HG03095 (cell line): ENCODE measurements around the gene ATXN7L3.

Experiments
- ATAC-seq: cut with Tn5 transposase; IDR thresholded peaks from one replicate; pipeline ENCODE4 v1.9.1; 2021; ENCODE audit warnings: moderate library complexity; ENCODE audit not compliant: unreplicated experiment

ATXN7L3 gene

GRCh38 chr17:44203731-44204440 lies 4.2 kb upstream of the ATXN7L3 start:
- no peak for ATAC-seq

- ATAC-seq = no peak
Observed at GRCh38 chr17:44202756-44203155, 3.1 kb upstream of the ATXN7L3 start.

DNA sequence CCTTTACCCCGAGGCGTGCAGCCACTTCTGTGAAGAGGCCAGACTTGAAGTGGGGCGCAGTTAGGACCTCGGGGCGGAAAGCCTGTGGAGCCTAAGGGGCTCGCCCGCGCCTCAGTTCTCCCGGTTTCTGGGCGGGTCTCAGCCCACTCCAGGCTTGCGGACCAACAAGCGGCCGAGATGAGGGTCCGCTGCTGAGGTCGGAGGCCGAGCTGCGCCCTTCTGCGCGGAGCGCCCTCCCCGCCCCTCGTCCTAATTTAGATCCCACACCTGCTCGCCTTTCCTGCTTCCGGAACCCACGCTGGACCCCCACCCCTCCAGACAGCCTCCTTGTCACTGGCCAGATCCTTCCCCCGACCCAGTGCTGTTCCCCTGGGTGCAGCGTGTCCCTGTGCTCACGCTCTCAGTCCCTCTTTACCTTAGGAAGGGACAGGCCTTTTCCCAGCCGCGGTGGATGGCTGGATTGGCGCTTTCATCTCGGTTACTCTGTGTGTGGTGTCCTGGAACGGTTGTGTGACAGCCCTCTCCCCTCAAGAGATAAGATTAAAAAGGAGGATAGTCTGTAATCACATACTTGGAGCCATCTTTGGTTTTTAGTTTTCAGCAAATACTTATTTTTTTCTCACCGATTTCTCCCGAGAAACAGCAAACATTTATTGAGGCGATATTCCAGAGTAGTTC lies 933 bp upstream of the ATXN7L3 start:
- ATAC-seq = no peak

DNA sequence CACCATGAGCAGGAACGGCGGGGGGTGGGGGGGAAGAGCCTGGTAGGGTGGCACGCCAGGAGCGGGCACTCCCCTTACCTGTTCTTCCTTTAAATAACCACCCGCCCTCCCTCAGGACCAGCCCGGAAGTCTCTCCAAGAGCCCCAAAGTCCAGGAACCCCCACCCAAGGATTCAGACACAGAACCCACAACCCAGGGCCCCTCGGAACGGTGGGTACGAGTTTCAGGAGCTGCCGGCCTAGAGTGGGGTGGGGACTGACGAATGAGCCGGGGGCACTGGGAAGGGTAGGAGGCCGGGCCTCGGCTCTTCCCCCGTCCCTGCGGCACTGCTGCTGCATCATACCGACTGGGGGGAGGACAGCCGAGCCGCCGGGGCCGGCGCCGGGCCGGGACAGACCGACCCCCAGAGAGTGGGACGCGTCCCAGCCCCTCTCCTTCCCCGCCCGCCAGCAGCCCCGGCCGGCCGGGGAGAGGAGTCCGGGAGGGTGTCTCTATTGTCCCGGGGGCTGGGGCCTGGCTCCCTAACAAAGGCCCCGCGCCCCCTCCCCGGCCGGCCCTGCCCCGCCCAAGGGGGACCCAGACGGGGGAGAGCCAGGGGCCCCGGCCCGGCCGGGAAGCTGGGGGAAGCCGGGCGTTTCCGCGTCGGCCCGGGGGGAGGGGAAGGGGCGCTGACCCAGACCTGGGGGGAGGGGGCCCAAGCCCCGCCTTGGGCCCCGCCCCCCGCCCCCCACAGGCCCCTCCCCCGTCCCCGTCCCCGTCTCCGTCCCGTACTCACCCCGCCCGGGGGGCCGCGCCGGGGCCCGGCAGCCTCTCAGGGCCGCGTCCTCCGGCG lies 747 bp downstream of the ATXN7L3 start:
- peak; percentile 13 for ATAC-seq

- no peak for ATAC-seq
Observed at GRCh38 chr17:44197980-44198720, 1.5 kb downstream of the ATXN7L3 start.

- ATAC-seq = no peak
Observed at GRCh38 chr17:44197107-44197506, 2.6 kb downstream of the ATXN7L3 start.

DNA sequence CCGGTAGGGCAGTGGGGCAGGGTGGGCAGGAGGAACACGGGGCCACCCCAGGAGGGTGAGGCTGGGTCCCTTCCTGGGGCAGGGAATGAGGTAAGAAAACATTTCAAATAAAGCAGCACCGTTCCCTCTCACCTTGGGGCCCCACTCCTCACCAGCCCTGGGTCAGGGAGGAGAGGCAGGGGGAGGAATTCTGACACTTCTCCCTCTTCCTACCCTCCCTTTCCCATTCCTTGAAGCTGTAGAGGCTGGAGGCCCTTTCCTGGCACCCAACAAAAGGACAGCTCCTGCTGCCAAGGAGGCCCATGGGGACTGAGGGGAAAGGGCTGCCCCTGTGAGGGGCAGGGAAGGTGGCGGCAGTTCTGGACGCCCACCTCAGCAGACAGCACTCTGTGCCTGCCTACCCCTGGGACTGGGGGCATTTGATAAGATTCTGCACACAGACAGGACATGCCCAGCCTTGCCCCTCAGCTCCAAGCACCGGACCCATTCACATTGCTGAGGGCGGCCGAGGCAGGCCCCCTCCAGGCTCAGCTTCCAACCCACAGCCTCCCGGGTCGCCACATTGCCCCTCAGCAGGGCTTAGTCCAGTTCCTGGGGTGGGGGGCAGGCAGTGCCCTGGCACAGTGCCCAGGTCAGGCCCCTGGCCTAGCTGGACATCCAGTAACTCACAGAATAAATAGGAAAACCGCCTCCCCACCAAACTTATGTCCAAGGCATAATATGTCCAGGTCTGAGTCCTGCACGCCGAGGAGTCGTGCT lies 6.2 kb downstream of the ATXN7L3 start:
- no peak for ATAC-seq

DNA sequence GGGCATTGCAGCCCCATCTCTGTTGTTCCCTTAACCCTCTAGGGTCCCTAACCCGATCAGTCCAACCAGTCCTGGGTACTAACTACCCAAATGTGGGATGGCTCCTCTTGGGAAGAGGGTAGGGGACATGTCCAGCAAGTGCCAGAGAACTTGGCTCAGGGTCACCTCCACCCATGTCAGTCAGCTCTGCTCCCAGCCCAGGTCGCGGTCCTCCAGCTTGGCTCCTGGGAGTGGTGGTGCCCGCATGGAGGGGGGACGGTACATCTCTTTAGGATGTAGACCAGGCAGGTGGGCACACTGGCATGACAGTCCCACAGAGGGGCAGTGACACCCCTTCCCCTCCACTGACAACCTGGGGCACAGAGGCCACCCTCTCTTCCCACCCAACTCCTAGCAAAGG lies 6.9 kb downstream of the ATXN7L3 start:
- no peak for ATAC-seq

DNA sequence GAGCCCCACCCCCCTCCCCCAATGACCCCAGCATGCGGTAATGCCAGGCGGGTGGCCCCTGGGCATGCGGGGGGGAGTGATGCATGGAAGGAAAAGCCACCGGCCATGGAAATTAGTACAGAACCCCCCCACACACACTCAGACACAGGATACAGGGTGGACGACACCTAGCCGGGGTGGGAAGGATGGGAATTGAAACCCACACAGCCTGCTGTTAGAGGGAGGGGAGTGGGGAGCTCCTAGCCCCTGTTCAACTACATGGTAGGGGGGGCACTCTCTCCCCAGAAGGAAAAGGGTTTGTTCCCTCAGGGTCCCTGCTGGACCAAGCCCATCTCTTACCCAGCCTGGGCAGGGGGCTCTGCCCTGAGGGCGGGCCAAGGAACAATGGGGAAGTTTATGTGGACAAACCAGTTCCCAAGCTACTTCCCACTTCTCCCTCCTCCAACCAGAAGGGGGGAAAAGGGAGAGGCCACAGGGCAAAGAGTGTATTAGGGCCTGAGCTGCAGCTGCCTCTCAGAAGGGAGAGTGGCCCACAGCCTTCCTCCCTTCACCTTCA lies 7.7 kb downstream of the ATXN7L3 start:
- no peak for ATAC-seq

GRCh38 chr17:44191369-44191768 lies 8.3 kb downstream of the ATXN7L3 start:
- no peak for ATAC-seq

DNA sequence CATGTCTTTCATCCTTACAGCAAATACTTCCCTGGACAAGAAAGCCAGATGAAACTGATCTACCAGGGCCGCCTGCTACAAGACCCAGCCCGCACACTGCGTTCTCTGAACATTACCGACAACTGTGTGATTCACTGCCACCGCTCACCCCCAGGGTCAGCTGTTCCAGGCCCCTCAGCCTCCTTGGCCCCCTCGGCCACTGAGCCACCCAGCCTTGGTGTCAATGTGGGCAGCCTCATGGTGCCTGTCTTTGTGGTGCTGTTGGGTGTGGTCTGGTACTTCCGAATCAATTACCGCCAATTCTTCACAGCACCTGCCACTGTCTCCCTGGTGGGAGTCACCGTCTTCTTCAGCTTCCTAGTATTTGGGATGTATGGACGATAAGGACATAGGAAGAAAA lies 9.2 kb downstream of the ATXN7L3 start:
- ATAC-seq = no peak

GRCh38 chr17:44188576-44189403 lies 10.9 kb downstream of the ATXN7L3 start:
- ATAC-seq = no peak

DNA sequence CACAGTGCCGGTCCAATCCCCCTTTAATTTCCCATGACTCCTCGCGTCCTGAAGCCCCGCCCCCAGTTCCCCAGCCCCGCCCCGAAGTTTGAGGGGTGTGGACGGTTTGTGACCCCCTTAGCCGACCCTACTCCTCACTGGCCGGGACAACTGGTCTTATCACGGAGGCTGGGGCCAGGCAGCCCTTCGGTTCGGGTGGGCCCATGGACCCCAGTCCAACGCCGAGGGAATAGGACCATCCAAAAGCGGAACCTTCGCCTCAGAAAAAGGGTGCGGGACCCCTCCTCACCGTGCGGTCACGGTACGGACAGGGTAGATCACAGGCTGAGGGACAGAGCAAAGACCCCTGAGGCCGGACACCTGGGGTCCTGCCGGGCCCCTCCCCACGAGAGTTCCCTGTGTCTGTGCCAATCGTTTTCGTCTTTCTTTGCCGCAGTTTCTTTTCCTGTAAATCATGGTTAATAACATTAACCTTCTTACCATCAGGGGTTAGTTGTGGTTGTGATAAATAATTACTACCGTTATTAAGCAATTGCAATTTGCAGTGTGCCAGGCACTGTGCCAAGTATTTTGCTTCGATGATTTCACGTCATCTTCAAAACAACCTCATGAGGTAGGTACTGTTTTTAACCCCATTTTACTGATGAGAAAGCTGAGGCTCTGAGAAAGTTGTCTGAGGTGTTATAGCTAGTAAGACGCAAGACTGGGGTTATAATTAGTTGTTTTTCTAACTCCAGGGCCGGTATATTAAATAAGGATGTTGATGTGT lies 12.4 kb downstream of the ATXN7L3 start:
- ATAC-seq = peak; percentile 29

- peak; percentile 73 for ATAC-seq
Observed at GRCh38 chr17:44186307-44187130, 13.2 kb downstream of the ATXN7L3 start, which contains the start of gene TMUB2. Gene TMUB2, plus strand, starts transcription at chr17:44186972. Its CDS starts 737 bp downstream, at chr17:44187709.

DNA sequence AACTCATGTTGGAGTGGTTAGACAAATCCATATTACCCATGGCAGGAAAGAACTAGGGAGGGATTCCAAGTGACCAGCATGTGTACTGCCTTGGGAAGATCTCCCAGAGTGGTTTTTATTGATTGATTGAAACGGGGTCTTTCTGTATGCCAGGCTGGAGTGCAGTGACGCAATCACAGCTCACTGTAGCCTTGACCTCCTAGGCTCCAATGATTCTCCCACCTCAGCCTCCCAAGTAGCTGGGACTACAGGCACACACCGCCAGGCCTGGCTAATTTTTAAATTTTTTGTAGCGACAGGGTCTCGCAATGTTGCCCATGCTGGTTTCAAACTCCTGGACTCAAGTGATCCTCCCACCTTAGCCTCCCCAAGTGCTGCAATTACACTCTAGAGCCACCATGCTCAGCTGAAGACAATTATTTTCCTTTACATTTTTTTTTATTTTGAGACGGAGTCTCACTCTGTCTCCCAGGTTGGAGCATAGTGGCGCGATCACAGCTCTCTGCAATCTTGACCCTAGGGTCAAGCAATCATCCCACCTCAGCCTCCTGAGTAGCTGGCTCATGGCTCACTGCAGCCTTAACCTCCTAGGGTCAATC lies 15.4 kb downstream of the ATXN7L3 start:
- no peak for ATAC-seq

DNA sequence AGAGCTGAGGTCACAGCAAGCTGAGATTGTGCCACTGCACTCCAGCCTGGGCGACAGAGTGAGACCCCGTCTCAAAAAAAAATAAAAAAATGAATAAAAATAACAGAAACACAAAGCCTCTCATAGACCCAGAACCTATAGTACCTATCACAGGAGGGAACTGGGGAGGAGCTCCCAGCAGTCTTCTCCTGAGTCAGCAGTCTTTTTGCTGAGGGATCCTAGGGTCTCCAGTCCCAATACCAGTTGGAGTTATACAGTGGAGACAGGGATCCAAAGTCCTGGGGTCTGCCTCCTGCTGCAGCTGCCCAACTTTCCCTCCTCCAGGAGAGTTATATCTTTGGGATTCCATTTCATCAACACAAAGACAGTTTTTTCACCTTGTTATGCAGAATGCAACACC lies 16.7 kb downstream of the ATXN7L3 start:
- no peak for ATAC-seq

- no peak for ATAC-seq
Observed at GRCh38 chr17:44178133-44178532, 21.6 kb downstream of the ATXN7L3 start.
